ENCODE measurements around the gene EML5. TPM values are rescaled to one million over a fixed set of nuclear protein-coding genes. Genes with fewer than 3 reads are reported as not detected.

Gene EML5
- total RNA-seq, 1 experiment from 2014 or later: 0.85 TPM

DNA sequence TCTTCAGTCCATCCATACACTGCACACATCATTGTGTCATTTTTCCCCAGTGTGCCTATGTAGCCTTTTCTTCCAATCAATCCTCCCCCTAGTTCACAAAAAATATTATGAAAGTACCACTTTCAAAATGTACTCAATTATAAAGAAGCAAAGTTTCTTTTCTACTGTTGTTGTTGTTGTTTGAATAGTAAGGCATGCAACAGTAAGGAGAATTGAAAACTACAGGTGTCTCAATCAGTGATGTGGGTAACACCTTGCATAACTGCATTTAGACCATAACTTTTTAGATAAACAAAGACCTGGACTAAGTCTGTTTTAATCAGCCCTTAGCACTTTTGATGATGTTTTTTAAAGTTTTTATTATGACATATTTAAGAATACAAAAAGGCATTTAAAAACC is 104.4 kb downstream of the EML5 start (continued):
- TF ChIP-seq, protein P1, sequence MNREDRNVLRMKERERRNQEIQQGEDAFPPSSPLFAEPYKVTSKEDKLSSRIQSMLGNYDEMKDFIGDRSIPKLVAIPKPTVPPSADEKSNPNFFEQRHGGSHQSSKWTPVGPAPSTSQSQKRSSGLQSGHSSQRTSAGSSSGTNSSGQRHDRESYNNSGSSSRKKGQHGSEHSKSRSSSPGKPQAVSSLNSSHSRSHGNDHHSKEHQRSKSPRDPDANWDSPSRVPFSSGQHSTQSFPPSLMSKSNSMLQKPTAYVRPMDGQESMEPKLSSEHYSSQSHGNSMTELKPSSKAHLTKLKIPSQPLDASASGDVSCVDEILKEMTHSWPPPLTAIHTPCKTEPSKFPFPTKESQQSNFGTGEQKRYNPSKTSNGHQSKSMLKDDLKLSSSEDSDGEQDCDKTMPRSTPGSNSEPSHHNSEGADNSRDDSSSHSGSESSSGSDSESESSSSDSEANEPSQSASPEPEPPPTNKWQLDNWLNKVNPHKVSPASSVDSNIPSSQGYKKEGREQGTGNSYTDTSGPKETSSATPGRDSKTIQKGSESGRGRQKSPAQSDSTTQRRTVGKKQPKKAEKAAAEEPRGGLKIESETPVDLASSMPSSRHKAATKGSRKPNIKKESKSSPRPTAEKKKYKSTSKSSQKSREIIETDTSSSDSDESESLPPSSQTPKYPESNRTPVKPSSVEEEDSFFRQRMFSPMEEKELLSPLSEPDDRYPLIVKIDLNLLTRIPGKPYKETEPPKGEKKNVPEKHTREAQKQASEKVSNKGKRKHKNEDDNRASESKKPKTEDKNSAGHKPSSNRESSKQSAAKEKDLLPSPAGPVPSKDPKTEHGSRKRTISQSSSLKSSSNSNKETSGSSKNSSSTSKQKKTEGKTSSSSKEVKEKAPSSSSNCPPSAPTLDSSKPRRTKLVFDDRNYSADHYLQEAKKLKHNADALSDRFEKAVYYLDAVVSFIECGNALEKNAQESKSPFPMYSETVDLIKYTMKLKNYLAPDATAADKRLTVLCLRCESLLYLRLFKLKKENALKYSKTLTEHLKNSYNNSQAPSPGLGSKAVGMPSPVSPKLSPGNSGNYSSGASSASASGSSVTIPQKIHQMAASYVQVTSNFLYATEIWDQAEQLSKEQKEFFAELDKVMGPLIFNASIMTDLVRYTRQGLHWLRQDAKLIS (CRISPR knock-in tag; IDR thresholded peaks at IDR 0.05; ENCODE audit: borderline replicate concordance): no peak
- TF ChIP-seq, protein P2, sequence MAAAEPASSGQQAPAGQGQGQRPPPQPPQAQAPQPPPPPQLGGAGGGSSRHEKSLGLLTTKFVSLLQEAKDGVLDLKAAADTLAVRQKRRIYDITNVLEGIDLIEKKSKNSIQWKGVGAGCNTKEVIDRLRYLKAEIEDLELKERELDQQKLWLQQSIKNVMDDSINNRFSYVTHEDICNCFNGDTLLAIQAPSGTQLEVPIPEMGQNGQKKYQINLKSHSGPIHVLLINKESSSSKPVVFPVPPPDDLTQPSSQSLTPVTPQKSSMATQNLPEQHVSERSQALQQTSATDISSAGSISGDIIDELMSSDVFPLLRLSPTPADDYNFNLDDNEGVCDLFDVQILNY (CRISPR knock-in tag; IDR thresholded peaks at IDR 0.05): no peak
- no peak for TF ChIP-seq ZNF219 (CRISPR knock-in tag; IDR thresholded peaks at IDR 0.05; ENCODE audit: borderline replicate concordance)

DNA sequence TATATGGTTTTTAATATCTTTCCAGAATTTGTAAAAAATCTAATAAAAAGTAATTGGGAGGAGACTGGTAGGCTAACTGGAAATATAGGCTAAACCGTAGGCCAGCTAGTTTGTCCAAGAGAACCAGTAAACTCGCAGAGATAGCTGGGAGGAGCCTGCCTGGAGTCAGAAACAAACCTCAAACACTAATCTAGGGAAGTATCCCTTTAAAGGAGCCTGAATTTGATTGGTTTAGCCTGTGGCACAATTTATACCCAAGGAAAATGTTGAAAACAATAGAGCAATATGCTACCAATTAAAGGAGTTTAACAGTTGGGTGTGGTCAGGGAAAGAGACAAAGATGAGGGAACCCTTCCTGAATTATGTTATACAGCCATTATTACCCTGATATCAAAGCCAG is 109.6 kb downstream of the EML5 start:
- Mint-ChIP-seq H3K27ac (no peak overlapping the region), H3K4me1 (peaks cover 8% of the 10 kb centered on the region), H3K36me3 (no peaks in the 10 kb centered on the region), H3K9me3 (no peaks in the 10 kb centered on the region), H3K27me3 (ENCODE audit: low read depth) (no peaks in the 10 kb centered on the region), H3K4me3 (no peak overlapping the region)
- ChIA-PET CTCF (interaction anchor here (1.0 to 2.6 kb wide), 2 partner anchors 14 to 16 kb away, joined by 4 to 18 read pairs; no protein-coding TSS in a partner anchor), POLR2A (no interaction called here)
- no peak for ATAC-seq
- no peak for DNase-seq (ENCODE audit: low spot score)
- TF ChIP-seq, protein P3, sequence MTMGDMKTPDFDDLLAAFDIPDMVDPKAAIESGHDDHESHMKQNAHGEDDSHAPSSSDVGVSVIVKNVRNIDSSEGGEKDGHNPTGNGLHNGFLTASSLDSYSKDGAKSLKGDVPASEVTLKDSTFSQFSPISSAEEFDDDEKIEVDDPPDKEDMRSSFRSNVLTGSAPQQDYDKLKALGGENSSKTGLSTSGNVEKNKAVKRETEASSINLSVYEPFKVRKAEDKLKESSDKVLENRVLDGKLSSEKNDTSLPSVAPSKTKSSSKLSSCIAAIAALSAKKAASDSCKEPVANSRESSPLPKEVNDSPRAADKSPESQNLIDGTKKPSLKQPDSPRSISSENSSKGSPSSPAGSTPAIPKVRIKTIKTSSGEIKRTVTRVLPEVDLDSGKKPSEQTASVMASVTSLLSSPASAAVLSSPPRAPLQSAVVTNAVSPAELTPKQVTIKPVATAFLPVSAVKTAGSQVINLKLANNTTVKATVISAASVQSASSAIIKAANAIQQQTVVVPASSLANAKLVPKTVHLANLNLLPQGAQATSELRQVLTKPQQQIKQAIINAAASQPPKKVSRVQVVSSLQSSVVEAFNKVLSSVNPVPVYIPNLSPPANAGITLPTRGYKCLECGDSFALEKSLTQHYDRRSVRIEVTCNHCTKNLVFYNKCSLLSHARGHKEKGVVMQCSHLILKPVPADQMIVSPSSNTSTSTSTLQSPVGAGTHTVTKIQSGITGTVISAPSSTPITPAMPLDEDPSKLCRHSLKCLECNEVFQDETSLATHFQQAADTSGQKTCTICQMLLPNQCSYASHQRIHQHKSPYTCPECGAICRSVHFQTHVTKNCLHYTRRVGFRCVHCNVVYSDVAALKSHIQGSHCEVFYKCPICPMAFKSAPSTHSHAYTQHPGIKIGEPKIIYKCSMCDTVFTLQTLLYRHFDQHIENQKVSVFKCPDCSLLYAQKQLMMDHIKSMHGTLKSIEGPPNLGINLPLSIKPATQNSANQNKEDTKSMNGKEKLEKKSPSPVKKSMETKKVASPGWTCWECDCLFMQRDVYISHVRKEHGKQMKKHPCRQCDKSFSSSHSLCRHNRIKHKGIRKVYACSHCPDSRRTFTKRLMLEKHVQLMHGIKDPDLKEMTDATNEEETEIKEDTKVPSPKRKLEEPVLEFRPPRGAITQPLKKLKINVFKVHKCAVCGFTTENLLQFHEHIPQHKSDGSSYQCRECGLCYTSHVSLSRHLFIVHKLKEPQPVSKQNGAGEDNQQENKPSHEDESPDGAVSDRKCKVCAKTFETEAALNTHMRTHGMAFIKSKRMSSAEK (CRISPR knock-in tag; IDR thresholded peaks at IDR 0.05; ENCODE audit: borderline replicate concordance): no peak
- TF ChIP-seq RELA (CRISPR knock-in tag; IDR thresholded peaks at IDR 0.05; ENCODE audit: borderline replicate concordance): no peak
- no peak for TF ChIP-seq ZNF121 (CRISPR knock-in tag; IDR thresholded peaks at IDR 0.05)
- no peak for TF ChIP-seq JUN (CRISPR knock-in tag; IDR thresholded peaks at IDR 0.05)
- TF ChIP-seq, protein P4, sequence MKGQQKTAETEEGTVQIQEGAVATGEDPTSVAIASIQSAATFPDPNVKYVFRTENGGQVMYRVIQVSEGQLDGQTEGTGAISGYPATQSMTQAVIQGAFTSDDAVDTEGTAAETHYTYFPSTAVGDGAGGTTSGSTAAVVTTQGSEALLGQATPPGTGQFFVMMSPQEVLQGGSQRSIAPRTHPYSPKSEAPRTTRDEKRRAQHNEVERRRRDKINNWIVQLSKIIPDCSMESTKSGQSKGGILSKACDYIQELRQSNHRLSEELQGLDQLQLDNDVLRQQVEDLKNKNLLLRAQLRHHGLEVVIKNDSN (CRISPR knock-in tag; IDR thresholded peaks at IDR 0.05): no peak
- TF ChIP-seq ESRRA (CRISPR knock-in tag; IDR thresholded peaks at IDR 0.05; ENCODE audit: borderline replicate concordance): no peak
- TF ChIP-seq, protein P1 (CRISPR knock-in tag; IDR thresholded peaks at IDR 0.05; ENCODE audit: borderline replicate concordance): no peak
- TF ChIP-seq, protein P5, sequence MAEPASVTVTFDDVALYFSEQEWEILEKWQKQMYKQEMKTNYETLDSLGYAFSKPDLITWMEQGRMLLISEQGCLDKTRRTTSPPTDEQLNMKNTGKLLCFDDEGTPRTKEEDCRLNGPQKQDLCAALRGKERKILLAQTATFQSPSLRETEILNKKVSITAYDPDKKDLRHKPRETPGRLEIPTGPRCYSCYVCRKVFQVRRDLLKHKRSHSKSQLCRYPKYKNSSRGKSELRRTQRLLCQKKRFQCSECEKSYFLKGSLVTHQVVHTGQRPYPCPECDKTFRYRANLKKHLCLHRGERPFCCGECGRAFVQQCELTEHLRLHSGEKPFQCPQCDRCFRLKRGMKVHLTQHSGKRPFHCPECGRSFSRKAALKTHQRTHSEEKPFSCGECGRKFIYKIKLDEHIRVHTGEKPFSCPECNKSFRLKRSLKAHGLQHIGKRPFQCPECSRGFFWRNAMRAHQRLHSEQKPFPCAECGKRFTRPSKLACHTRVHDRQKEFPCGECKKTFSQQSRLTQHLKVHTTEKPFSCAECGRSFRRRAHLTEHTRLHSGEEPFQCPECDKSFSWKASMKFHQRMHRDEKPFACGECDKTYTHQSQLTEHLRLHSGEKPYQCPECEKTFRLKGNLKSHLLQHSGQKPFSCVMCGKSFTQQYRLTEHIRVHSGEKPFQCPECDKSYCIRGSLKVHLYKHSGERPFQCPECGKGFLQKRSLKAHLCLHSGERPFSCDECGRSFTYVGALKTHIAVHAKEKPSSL (CRISPR knock-in tag; conservative IDR thresholded peaks at IDR 0.05): no peak
- TF ChIP-seq GTF2I (CRISPR knock-in tag; conservative IDR thresholded peaks at IDR 0.05): no peak
- no peak for TF ChIP-seq TEAD1 (CRISPR knock-in tag; IDR thresholded peaks at IDR 0.05)
- TF ChIP-seq, protein P6, sequence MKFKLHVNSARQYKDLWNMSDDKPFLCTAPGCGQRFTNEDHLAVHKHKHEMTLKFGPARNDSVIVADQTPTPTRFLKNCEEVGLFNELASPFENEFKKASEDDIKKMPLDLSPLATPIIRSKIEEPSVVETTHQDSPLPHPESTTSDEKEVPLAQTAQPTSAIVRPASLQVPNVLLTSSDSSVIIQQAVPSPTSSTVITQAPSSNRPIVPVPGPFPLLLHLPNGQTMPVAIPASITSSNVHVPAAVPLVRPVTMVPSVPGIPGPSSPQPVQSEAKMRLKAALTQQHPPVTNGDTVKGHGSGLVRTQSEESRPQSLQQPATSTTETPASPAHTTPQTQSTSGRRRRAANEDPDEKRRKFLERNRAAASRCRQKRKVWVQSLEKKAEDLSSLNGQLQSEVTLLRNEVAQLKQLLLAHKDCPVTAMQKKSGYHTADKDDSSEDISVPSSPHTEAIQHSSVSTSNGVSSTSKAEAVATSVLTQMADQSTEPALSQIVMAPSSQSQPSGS (CRISPR knock-in tag; IDR thresholded peaks at IDR 0.05; ENCODE audit: borderline replicate concordance, low read depth): no peak
- no peak for TF ChIP-seq MXD4 (CRISPR knock-in tag; IDR thresholded peaks at IDR 0.05; ENCODE audit: borderline replicate concordance)
- no peak for TF ChIP-seq ZNF138 (CRISPR knock-in tag; conservative IDR thresholded peaks at IDR 0.05)
- TF ChIP-seq IRF2 (CRISPR knock-in tag; IDR thresholded peaks at IDR 0.05; ENCODE audit: borderline replicate concordance, low read depth): no peak
- TF ChIP-seq SOX15 (CRISPR knock-in tag; IDR thresholded peaks at IDR 0.05): no peak
